SIG-M5 treated with dmso at 0.1 percent for 504 hours (cell line): ENCODE data around the gene ASB14.
"Not testable (repeated sequence)": the region's sequence is repeated elsewhere in the genome, so short reads cannot be mapped to it uniquely, and the experiment has no call there.

Source experiments
- DNase-seq: peaks from one replicate; lab custom pipeline; 2025; ENCODE audit not compliant: unreplicated experiment; lab: John Stamatoyannopoulos, UW

The ASB14 gene

DNA sequence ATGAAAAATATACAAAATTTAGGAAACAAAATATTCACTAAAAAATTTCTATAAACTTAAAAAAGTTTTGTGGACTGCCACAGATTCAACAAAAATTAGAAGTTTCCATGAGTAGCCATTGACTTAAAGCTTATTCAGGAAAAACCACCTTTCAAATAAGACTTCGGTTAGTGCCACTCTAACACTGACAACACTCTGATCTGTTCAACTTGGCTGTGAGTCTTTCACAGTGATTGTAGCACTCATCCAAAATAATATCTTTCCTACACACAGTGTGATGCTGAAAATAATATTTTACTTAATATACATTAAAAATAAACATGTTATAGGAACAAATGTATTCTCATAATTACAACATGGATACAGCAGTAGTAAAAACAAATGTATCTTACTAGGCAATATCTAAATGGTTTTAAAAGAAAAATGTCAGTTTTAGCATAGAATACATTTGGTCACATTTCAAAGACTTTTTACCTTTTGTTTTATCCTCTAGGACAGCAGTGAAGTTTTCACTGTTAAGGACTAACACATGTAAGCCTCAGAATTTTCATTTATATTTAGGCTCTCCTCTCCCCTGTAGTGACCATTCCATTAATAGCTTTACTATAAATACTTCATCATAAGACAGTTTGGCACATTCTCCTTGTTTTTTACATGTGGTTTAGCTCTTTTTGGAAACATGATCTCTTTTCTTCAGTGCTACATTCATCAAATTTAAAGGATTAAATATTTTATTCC is at the start of gene ASB14:
Gene ASB14, minus strand, starts transcription at position 527 of the 738 bp plus-strand sequence. CDS start 652 bp downstream, outside the sequence.
- DNase-seq: no peak

DNA sequence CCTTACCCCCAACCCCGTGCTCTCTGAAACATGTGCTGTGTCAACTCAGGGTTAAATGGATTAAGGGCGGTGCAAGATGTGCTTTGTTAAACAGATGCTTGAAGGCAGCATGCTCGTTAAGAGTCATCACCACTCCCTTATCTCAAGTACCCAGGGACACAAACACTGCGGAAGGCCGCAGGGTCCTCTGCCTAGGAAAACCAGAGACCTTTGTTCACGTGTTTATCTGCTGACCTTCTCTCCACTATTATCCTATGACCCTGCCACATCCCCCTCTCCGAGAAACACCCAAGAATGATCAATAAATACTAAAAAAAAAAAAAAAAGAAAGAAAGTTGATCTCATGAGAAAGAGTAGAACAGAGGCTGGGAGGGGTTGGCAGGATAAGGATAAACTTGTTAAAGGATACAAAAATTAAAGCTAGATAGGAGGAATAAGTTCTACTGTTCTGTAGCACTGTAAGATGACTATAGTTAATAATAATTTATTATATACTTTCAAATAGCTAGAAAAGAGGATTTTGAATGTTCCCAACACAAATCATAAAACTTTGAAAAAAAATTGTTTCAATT is 46.7 kb upstream of the ASB14 start:
- not testable (repeated sequence) for DNase-seq

DNA sequence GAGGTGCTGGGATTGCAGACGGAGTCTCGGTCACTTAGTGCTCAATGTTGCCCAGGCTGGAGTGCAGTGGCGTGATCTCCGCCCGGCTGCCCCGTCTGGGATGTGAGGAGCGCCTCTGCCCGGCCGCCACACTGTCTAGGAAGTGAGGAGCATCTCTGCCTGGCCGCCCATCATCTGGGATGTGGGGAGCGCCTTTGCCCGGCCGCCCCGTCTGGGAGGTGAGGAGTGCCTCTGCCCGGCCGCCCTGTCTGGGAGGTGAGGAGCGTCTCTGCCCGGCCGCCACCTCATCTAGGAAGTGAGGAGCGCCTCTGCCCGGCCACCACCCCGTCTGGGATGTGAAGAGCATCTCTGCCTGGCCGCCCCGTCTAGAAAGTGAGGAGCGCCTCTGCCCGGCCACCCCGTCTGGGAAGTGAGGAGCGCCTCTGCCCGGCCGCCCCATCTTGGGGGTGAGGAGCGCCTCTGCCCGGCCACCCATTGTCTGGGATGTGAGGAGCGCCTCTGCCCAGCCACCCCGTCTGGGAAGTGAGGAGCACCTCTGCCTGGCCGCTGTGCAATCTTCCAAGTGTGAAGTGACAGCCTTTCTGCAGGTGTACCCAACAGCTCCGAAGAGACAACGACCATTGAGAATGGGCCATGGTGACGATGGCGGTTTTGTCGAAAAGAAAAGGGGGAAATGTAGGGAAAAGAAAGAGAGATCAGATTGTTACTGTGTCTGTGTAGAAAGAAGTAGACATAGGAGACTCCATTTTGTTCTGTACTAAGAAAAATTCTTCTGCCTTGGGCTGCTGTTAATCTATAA is 46.0 kb upstream of the ASB14 start:
- DNase-seq: not testable (repeated sequence)

DNA sequence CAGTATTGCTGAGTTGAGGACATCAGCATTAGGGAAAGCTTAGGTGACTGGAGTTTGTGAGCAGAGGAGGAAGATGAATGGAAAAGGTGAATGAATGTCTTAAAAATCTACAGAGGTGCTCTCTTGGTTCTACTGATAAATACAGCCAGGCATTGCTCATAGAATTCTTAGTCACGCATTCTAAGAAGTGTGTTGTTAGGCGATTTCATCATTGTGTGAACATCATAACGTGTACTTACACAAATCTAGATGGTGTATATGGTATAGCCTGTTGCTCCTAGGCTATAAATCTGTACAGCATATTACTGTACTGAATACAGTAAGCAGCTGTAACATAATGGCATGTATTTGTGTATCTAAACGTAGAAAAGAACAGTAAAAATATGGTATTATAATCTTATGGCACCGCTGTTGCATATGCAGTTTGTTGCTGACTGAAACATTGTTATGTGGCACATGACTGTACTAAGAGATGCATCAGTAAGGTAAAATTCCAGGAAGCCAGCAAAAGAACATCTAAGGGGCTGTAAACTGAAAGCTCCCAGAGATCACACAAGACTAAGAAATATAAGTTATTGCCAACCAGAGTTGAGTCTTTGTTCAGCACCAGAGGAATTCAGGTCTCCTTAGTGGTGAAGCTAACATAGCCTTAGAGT is 42.9 kb upstream of the ASB14 start:
- no peak for DNase-seq

DNA sequence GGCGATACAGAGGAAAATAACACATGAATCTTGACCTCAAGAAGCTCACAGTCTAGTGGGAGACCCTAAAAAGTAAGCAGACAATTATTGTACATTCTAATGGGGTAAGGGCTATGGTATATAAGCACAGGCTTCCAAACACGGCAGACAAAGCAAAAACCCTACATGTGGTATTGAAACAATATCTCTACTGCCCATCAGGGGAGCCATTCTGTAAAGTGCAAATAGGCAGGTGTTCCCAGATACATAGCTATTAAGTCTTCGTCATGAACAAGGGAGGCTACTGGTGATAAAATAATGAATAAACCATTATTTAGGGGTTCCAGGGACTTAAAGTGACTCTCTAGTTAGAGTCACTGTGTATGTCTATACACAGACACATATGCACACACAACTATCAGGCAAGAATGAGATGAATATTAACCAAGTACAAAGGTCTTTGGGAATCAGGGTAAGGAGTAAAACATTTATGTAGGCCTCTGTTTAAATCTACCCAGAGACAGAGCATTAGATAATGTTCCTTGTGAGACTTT is 38.7 kb upstream of the ASB14 start:
- DNase-seq: no peak

DNA sequence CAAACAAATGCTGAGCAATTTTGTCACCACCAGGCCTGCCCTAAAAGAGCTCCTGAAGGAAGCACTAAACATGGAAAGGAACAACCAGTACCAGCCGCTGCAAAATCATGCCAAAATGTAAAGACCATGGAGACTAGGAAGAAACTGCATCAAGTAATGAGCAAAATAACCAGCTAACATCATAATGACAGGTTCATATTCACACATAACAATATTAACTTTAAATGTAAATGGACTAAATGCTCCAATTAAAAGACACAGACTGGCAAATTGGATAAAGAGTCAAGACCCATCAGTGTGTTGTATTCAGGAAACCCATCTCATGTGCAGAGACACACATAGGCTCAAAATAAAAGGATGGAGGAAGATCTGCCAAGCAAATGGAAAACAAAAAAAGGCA is 34.0 kb upstream of the ASB14 start:
- not testable (repeated sequence) for DNase-seq

DNA sequence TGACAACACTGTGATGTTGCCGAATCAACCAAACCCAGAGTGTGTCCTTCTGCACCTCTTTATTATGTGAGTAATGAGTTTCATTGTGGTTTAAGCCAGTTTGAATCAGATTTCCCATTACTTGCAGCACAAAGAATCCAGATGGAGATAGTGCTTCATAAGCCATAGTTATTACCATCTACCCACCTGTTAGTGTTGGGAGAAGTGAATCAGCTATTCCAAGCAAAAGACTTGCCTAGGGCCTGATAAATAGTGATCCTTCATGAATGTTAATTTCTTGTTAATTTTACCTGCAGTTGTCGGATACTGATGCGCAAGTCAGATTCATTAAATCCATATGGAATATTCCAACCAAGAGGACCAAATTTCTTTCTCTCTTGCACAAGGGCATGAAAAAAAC is 21.7 kb upstream of the ASB14 start:
- no peak for DNase-seq

DNA sequence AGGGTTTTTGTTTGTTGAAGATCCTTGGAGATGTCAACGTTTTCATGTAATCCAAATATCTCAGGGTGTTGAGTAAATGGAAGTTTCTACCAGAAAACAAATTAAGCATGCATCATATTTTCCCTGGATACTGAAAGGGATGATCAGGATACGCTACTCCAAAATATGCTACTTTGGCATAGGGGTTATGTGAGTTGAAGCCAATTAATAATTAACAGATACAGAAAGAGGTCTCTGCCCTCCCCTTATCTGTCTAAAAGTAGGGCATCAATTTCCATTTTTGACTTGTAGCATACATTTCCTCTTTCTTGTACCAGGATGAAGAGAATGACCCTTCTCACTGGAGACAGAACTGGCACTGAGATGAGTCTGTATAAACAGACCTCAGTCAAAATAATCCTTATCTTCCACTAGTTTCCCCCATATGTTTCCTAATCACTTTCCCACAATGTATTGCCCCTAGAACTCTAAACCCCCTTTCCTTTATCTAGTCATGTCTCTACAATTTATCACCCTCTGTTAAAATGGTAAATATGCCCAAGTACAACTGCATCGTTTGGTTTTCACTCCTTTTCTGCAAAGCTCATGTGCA is 17.4 kb upstream of the ASB14 start:
- no peak for DNase-seq

DNA sequence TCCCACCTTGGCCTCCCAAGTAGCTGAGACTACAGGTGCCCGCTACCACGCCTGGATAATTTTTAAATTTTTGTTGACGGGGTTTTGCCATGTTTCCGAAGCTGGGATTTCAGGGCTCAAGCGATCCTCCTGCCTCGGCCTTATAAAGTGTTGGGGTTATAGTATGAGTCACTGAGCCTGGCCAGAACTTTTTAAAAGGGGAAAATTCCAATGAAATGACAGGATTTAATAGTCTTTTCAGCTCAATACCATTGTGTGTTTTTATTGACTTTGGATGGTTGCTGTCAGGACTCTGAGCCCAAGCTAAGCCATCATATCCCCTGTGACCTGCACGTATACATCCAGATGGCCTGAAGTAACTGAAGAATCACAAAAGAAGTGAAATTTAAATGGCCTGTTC is 11.0 kb upstream of the ASB14 start:
- DNase-seq: not testable (repeated sequence)

DNA sequence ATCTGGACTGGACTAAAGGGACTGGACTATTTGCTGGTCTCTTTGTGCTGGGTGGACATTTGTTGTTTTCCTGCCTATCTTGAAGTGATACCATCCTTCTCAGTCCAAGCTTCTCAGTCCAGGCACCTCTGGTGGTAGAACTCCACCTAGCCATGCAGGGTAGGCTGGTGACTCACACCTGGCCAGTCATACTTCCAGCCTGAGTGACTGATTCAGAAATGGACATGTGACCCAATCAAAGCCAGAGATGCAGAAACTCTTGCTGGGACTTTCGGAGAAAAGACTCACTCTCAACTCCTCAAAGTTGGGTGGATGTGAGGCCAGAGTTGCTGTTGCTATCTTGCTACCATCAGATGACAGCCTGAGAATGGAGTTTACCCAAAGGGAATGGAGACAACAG is 5.6 kb upstream of the ASB14 start:
- DNase-seq: no peak

DNA sequence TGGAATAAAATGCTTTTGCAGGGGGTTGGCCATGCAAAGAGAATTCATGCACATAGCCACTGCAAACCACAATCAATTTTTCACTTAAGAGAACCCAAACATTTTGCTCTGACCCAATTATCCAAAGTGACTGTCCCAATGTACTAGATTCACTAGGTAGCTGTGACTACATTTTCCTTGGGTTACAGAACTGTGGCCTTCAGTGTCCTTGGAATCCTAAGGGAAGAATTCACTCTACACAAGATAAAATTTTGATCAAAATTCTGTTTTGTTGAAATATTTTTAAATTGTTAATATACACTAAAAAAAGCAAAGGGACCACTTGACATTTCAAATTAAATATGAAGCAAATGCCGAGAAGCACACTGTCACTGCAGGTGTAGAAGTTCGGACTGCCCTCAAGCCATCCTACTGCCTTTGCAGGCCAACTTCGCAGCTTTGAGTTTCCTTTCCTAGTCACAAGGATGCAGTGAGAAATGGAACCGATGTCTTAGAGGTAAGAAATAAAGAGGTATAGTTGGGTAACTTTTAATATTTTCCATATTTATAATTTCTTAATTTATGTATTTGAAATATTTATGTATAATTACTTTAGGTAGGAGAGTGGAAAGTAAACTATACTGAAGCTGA is 527 bp upstream of the ASB14 start:
- no peak for DNase-seq

DNA sequence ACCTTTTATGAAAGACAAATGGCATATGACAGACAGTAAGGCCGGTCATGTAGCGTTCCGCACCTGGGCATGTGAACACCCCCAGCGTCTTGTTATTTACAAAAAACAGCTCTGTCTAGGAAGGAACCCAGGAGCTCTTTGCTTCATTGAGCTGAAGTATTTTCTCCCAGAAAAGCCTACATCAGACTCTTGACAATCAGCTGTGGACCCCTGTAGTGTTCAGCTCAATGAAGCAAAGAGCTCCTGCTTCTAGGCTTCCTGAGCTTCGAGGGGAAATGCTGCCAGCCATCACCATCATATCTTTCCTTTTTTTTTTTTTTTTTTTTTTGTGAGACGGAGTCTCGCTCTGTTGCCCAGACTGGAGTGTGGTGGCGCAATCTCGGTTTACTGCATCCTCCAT is 4.1 kb downstream of the ASB14 start:
- no peak for DNase-seq

DNA sequence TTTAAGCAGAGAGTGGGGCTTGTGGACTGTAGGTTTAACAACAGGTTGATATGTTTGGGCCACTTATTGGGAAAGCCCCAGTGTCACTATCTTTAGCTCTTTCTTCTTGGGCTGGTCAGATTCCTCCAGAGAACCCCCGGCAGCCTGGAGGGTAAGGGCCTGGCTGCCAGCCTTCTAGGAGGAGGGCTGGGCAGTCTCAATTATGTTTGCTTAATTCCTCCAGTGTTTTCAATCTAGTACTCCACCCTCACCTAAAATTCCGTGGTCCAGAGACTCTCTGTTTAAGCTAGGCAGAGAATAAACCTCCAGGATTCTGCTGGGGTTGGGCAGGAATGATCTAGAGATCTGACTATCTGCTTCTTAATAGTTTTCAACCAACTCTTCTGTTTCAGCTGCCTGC is 5.3 kb downstream of the ASB14 start:
- DNase-seq: no peak

DNA sequence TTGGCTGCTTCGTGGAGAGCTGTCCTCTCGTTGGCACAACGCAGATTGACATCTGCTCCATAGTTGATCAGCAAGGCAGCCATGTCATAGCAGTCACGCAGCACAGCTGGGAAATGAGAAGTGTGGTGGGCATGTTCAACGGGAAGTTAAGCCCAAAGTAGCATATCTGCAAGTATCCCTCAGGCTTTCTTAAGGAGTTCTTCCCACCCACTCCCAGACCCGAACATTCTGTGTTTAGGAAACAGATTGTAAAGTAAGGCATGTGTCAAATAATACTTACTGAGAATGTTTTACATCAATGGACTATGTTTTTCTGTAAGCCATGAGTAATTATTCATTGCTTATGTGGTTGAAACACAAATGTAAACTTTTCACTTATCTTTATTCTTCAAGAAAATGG is 9.2 kb downstream of the ASB14 start:
- DNase-seq: no peak

DNA sequence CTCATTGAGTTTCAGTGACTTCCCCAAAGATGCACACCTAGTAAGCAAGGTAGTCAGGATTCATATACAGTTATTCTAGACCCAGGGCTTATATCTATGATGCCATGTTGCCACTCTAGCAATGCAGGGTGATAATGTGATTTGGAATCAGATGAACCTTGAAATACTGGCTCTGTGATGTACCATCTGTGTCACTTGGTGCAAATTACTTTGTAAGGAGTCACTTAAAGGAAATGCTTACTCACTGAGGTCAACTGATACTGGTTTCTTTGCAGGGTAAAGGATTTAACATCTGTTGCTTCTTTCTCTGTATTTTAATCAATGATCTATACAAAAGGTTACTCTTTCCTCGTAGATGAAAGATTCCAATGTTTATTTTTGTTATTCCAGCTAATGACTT is 10.8 kb downstream of the ASB14 start:
- no peak for DNase-seq

DNA sequence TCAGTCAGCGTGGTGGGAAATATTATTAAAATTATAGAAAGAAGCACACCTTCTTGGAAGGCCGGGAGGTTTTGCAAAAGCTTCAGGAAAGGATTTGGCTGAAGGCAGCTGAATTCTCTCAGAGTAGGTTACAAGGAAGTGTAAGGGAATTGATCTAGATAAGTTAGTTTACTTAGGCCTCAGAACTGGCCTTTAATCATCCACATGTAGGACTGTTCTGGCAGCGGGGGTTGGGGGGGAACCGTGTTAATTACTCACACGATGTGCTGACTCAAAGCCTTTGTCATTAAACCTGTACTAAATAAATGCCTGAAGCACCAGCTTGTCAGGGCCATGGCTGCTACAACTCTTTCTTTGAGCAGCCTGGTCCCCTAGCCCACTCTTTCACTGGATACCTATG is 12.8 kb downstream of the ASB14 start:
- DNase-seq: no peak

DNA sequence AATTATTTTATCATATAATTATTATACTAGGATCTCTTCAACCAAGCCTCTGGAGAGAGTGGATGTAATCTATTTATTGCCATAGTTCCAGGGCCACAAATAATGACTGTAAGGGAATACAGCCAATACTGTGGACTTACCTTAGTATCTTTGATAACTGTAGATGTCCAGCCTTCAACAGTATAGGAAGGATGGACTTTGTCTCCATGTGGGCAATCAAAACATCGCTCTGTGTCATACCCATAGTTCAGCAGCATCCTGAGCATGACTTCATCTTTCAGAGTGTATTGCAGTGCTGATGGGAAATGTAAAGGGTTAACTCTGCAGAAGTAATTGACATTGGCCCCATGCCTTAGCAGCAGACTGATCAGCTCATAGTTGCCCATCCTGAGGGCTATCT is 14.2 kb downstream of the ASB14 start:
- DNase-seq: no peak

DNA sequence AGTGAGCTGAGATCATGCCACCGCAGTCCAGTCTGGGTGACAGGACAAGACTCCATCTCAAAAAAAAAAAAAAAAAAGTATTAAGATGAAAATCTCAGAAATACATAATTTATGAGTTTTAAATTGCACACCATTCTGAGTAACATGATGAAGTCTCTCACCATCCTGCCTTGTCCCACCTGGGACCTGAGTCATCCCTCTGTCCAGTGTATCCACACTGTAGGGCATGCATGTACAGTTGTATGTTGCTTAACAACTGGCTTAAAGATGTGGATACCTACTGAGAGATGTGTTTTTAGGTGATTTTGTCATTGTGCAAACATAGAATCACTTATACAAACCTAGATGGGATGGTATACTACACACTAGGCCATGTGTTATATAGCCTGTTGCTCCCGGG is 17.1 kb downstream of the ASB14 start:
- no peak for DNase-seq

DNA sequence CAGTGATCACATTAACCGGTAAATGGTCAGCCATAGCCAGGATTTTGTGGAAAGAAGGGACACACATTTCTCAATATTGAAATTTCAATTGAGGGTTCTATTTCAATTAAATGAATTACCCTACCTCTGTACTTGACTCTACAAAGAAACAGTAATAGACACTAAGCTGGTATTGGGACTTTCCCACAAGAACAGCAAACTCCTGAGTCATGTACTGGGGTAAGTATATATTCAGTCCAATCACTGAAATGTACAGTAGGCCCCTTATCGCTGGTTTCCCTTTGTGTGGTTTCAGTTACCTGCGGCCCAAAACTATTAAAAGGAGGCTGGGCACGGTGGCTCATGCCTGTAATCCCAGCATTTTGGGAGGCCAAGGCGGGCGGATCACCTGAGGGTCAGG is 17.6 kb downstream of the ASB14 start:
- no peak for DNase-seq

DNA sequence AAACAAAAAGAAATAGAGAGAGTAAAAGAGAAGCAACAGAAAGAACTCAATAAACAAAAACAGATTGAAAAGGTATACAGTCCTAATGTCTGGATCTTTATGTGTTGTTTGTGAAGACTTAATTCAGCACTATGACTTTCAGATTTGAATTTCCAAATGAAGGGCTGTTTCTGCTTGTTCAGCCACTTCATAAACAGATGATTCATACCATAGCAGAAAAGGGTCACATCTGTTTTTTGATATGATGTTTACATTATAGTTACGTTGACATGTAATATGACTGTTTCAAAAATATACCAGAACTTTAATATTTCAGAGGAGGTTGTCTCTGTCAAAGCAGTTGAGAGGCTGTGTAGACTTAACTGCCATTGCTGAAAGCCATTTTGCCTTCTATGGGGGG is 24.1 kb downstream of the ASB14 start:
- DNase-seq: no peak

DNA sequence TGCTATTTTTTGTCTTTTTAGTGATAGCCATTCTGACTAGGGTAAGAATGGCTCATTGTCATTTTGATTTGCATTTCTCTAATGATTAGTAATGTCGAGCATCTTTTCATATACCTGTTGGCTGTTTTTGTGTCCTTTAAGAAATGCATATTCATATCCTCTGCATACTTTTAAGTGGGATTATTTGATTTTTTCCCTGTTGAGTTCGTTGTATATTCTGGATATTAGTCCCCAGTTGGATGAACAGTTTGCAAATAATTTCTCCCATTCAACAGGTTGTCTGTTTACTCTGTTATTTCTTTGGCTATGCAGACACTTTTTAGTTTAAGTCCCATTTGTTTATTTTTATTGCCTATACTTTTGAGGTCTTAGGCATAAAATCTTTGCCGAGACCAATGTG is 30.6 kb downstream of the ASB14 start:
- no peak for DNase-seq
